K562 (cell line): ENCODE results near the gene ADCY4. TPM values are rescaled to one million over a fixed set of nuclear protein-coding genes. Genes with fewer than 3 reads are reported as not detected.

Experiments
- ATF7 ChIP-seq: fragments of 450-650 bp; IDR thresholded peaks from 2 replicates; pipeline ENCODE4 v1.7.1; 2014; ENCODE audit warnings: mild to moderate bottlenecking, moderate library complexity
- BCL6 ChIP-seq: fragments of 250-450 bp; sonication (Bioruptor Pico); IDR thresholded peaks from 2 replicates; pipeline ENCODE4 v1.4.0; 2020
- CEBPB ChIP-seq: fragments of 450-650 bp; IDR thresholded peaks from 2 replicates; pipeline ENCODE4 v1.6.1; 2016; ENCODE audit warnings: missing genetic modification characterization, missing compliant biosample characterization
- ETS1 ChIP-seq: conservative IDR thresholded peaks from 2 replicates; pipeline ENCODE4 v1.6.1; 2011; ENCODE audit warnings: low read depth, mild to moderate bottlenecking, low read length; ENCODE audit not compliant: control insufficient read depth
- EWSR1 ChIP-seq: fragments of 450-650 bp; IDR thresholded peaks from 2 replicates; pipeline ENCODE4 v1.6.1; 2018; ENCODE audit warnings: borderline replicate concordance, mild to moderate bottlenecking, low read depth, moderate library complexity; ENCODE audit not compliant: partially characterized antibody
- FOS ChIP-seq: IDR thresholded peaks from 3 replicates; pipeline ENCODE4 v1.6.1; 2011; ENCODE audit not compliant: insufficient read length; ENCODE audit errors: extremely low read depth
- FOXK1 ChIP-seq: sonication (generic); formaldehyde crosslinking; IDR thresholded peaks from 2 replicates; pipeline ENCODE4 v1.8.0; 2022; ENCODE audit warnings: missing genetic modification reagents, mild to moderate bottlenecking, borderline replicate concordance
- HDAC1 ChIP-seq, 2 experiments: fragments of 450-650 bp; IDR thresholded peaks; 2 replicates each; pipeline ENCODE4 v1.6.1; 2016 to 2017; ENCODE audit warnings: inconsistent platforms in 1 of 2, mild to moderate bottlenecking in 1 of 2, moderate library complexity in 1 of 2
- PML ChIP-seq: IDR thresholded peaks from 2 replicates; pipeline ENCODE4 v1.6.1; 2012; ENCODE audit warnings: low read length, inconsistent platforms
- POLR2AphosphoS5 ChIP-seq: IDR thresholded peaks from 2 replicates; pipeline ENCODE4 v1.6.1; 2011; ENCODE audit warnings: mild to moderate bottlenecking, low read depth, low read length, moderate library complexity; ENCODE audit not compliant: control insufficient read depth, insufficient read depth
- POLR2G ChIP-seq: fragments of 200-400 bp; formaldehyde crosslinking; IDR thresholded peaks from 2 replicates; pipeline ENCODE4 v1.6.1; 2017; ENCODE audit warnings: low read depth, mild to moderate bottlenecking, antibody characterized with exemption, low read length, moderate library complexity
- RFX5 ChIP-seq: IDR thresholded peaks from 2 replicates; pipeline ENCODE4 v1.6.1; 2011; ENCODE audit warnings: low read depth, mild to moderate bottlenecking, improper control_type of control experiment, low read length
- SIN3B ChIP-seq: fragments of 450-650 bp; IDR thresholded peaks from 2 replicates; pipeline ENCODE4 v1.6.1; 2017; ENCODE audit warnings: low read depth, mild to moderate bottlenecking, moderate library complexity
- SREBF1 ChIP-seq: fragments of 150-350 bp; IDR thresholded peaks from 2 replicates; pipeline ENCODE4 v1.6.1; 2014; ENCODE audit warnings: antibody characterized with exemption, low read depth, low read length, borderline replicate concordance
- TFE3 ChIP-seq: fragments of 450-650 bp; formaldehyde crosslinking; IDR thresholded peaks from 2 replicates; pipeline ENCODE4 v1.4.0; 2020; ENCODE audit warnings: mild to moderate bottlenecking, mixed read lengths
- ZEB2 ChIP-seq: fragments of 450-650 bp; IDR thresholded peaks from 2 replicates; pipeline ENCODE4 v1.6.1; 2016
- ZFP30 ChIP-seq: fragments of 250-450 bp; sonication (Bioruptor Pico); IDR thresholded peaks from 2 replicates; pipeline ENCODE4 v1.8.0; 2022; ENCODE audit warnings: moderate library complexity, mild to moderate bottlenecking, inconsistent platforms, borderline replicate concordance
- ZNF121 ChIP-seq: sonication (generic); formaldehyde crosslinking; conservative IDR thresholded peaks from 2 replicates; pipeline ENCODE4 v1.8.0; 2022; ENCODE audit warnings: missing genetic modification reagents
- ZNF263 ChIP-seq: sonication (generic); formaldehyde crosslinking; IDR thresholded peaks from 2 replicates; pipeline ENCODE4 v1.8.0; 2022; ENCODE audit warnings: mild to moderate bottlenecking, missing genetic modification reagents, borderline replicate concordance
- ZNF707 ChIP-seq: fragments of 250-450 bp; sonication (Bioruptor Pico); conservative IDR thresholded peaks from 2 replicates; pipeline ENCODE4 v1.8.0; 2022; ENCODE audit warnings: inconsistent platforms, mild to moderate bottlenecking, moderate library complexity
- polyA plus RNA-seq, 8 experiments: library from polyadenylated mRNA; depleted of rRNA in 4 of 8; stranded (reverse) in 5 of 8; unstranded in 3 of 8; fragments of >200 nt; fragmentation: Nextera tagmentation in 2 of 8; fragmentation: Illumina TruSeq in 1 of 8; extraction: Ambion mirVana in 2 of 8; extraction: Trizol in 1 of 8; gene quantifications; 2 replicates each; pipeline versions ENCODE4 v1.2.1 to v1.2.3, GENCODE V29; 2011 to 2014; ENCODE audit warnings: inconsistent platforms in 1 of 8, missing spikeins in 1 of 8
- total RNA-seq, 7 experiments: library from RNA; depleted of rRNA in 6 of 7; stranded (reverse); fragments of >200 nt in 6 of 7; fragmentation: Illumina TruSeq in 2 of 7; extraction: Trizol in 2 of 7; gene quantifications; 2 replicates each; pipeline versions ENCODE4 v1.2.1 to v1.2.3, GENCODE V29; 2011 to 2021; ENCODE audit warnings: low replicate concordance in 1 of 7
- TF ChIP-seq, protein P1 (sequence below), 2 experiments: fragments of 200-800 bp in 1 of 2; sonication (Bioruptor generic) in 1 of 2; sonication (generic) in 1 of 2; formaldehyde crosslinking in 1 of 2; IDR thresholded peaks in 1 of 2; conservative IDR thresholded peaks in 1 of 2; 2 replicates each; pipeline versions ENCODE4 v1.5.0 to v1.6.1; 2016 to 2020; ENCODE audit warnings: missing compliant biosample characterization in 1 of 2, missing genetic modification characterization in 1 of 2, missing genetic modification reagents in 1 of 2
- TF ChIP-seq, protein P2 (sequence below): fragments of 450-650 bp; IDR thresholded peaks from 2 replicates; pipeline ENCODE4 v1.7.0; 2016; ENCODE audit warnings: borderline replicate concordance

ADCY4 gene
- total and polyA plus RNA-seq, 9 of the 15 experiments (the other 6 are each of a cell fraction or from before 2014, with no cell fraction given): 0.04 to 0.31 (median 0.15) TPM; not detected in 2

DNA sequence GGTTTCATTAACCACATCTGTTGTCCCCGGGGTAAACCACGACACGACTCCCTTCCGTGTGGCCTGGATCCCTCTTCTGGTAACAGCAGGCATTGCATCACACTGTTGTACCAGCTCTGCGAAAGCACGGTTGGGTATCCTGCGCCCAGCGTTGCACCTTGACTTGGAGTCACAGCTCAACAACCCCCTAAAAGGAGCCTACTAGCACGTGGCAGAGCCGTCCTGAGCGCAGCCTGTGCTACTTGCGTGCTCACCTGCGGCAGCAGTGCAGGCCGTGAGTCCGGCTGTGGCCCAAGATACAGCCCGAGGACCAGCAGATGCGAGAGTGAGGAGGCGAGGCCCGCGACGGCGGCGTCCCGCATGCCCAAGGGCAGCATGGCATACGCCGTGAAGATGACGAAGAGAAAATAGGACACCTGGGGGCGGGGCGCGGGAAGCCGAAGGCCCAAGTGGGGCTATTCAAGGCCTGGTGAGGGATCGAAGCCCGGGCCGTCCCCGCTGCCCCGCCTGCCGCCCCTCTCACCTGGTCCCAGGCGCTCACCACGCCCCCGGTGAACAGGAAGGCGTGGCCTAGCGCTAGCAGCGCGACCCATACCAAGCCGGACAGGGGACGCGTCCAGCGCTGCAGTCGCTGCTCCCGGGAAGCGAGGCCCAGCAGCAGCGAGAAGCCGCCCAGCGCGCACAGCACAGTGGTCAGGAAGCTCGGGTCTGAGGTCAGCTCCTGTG, 2.4 kb downstream of the ADCY4 start (continued):
- TF ChIP-seq POLR2AphosphoS5: no peak
- no peak for TF ChIP-seq ZFP30 (CRISPR knock-in tag)
- TF ChIP-seq, protein P1, sequence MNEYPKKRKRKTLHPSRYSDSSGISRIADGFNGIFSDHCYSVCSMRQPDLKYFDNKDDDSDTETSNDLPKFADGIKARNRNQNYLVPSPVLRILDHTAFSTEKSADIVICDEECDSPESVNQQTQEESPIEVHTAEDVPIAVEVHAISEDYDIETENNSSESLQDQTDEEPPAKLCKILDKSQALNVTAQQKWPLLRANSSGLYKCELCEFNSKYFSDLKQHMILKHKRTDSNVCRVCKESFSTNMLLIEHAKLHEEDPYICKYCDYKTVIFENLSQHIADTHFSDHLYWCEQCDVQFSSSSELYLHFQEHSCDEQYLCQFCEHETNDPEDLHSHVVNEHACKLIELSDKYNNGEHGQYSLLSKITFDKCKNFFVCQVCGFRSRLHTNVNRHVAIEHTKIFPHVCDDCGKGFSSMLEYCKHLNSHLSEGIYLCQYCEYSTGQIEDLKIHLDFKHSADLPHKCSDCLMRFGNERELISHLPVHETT (CRISPR knock-in tag; conservative IDR thresholded peaks at IDR 0.05 in 1 of 2, IDR thresholded peaks at IDR 0.05 in 1 of 2): no peak
- no peak for TF ChIP-seq SIN3B
- TF ChIP-seq RFX5: no peak
- 0 out of 2 replicates have a peak, but pooled peaks have one; percentile 11 for TF ChIP-seq ZNF121
- TF ChIP-seq FOXK1 (CRISPR knock-in tag): no peak
- TF ChIP-seq, protein P2, sequence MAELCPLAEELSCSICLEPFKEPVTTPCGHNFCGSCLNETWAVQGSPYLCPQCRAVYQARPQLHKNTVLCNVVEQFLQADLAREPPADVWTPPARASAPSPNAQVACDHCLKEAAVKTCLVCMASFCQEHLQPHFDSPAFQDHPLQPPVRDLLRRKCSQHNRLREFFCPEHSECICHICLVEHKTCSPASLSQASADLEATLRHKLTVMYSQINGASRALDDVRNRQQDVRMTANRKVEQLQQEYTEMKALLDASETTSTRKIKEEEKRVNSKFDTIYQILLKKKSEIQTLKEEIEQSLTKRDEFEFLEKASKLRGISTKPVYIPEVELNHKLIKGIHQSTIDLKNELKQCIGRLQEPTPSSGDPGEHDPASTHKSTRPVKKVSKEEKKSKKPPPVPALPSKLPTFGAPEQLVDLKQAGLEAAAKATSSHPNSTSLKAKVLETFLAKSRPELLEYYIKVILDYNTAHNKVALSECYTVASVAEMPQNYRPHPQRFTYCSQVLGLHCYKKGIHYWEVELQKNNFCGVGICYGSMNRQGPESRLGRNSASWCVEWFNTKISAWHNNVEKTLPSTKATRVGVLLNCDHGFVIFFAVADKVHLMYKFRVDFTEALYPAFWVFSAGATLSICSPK: no peak
- peak; percentile 74 for TF ChIP-seq POLR2G
- TF ChIP-seq TFE3 (CRISPR knock-in tag): no peak
- TF ChIP-seq HDAC1 (IDR thresholded peaks at IDR 0.05): 0 out of 4 replicates have a peak, but pooled peaks of 1 of the 2 experiments have one; percentile 21
- TF ChIP-seq SREBF1: no peak
- TF ChIP-seq ATF7: 0 out of 2 replicates have a peak, but pooled peaks have one; percentile 11
- no peak for TF ChIP-seq PML
- TF ChIP-seq CEBPB (tag): peak; percentile 67
- no peak for TF ChIP-seq ZNF263 (CRISPR knock-in tag)
- no peak for TF ChIP-seq ETS1
- TF ChIP-seq ZEB2: no peak
- TF ChIP-seq EWSR1: no peak
- no peak for TF ChIP-seq ZNF707 (CRISPR knock-in tag)
- TF ChIP-seq BCL6 (CRISPR knock-in tag): no peak
- TF ChIP-seq FOS: no peak
